A673 (cell line): ENCODE results near the gene SARS1.

ENCODE experiments used
- CTCF ChIP-seq: fragments of 300-800, 200-600 bp; sonication (generic); conservative IDR thresholded peaks from 2 replicates; pipeline ENCODE4 v1.5.1; 2017; ENCODE audit warnings: low read depth, mild to moderate bottlenecking, antibody characterized with exemption, low read length, moderate library complexity, mixed read lengths
- EZH2 ChIP-seq: fragments of 200-600 bp; sonication (generic); IDR thresholded peaks from 2 replicates; pipeline ENCODE4 v1.6.1; 2017; ENCODE audit warnings: borderline replicate concordance, low read depth, mild to moderate bottlenecking, mixed read lengths, antibody characterized with exemption, low read length; ENCODE audit not compliant: poor library complexity, severe bottlenecking

GRCh38 chr1:109167001-109167506, 46.7 kb upstream of the SARS1 start:
- no peak for TF ChIP-seq EZH2
- TF ChIP-seq CTCF, result no peak
